ENCODE results near the gene CIITA.
A peak's percentile ranks its signal among the peaks of the same experiment; 100 is the strongest.

The CIITA gene

GRCh38 chr16:10850478-10850850 is 26.5 kb upstream of the CIITA start:
- no peak for DNase-seq

- DNase-seq: no peak
Measured at GRCh38 chr16:10851512-10851911, 25.5 kb upstream of the CIITA start.

GRCh38 chr16:10852286-10852685 is 24.7 kb upstream of the CIITA start:
- DNase-seq: no peak

GRCh38 chr16:10852948-10853347 is 24.1 kb upstream of the CIITA start:
- DNase-seq: no peak

GRCh38 chr16:10856042-10856441 is 21.0 kb upstream of the CIITA start:
- no peak for DNase-seq

GRCh38 chr16:10858203-10858602 is 18.8 kb upstream of the CIITA start:
- no peak for DNase-seq

GRCh38 chr16:10859020-10859419 is 18.0 kb upstream of the CIITA start:
- no peak for DNase-seq

- DNase-seq: no peak
Measured at GRCh38 chr16:10859658-10860057, 17.3 kb upstream of the CIITA start.

GRCh38 chr16:10862438-10862837 is 14.6 kb upstream of the CIITA start:
- peak in 1 of 2 donors; percentile 76 for DNase-seq

- no peak for DNase-seq
Measured at GRCh38 chr16:10865991-10866966, 10.7 kb upstream of the CIITA start.

GRCh38 chr16:10867199-10867598 is 9.8 kb upstream of the CIITA start:
- DNase-seq: no peak

- DNase-seq: no peak
Measured at GRCh38 chr16:10868104-10868595, 8.9 kb upstream of the CIITA start.

GRCh38 chr16:10868596-10869469 is 8.2 kb upstream of the CIITA start:
- peak in 1 of 2 donors; percentile 72 for DNase-seq

GRCh38 chr16:10870137-10870776 is 6.7 kb upstream of the CIITA start:
- no peak for DNase-seq

- DNase-seq: no peak
Measured at GRCh38 chr16:10870808-10871156, 6.2 kb upstream of the CIITA start.

GRCh38 chr16:10871157-10871991 is 5.6 kb upstream of the CIITA start:
- peak; percentile 40 to 71 for DNase-seq

GRCh38 chr16:10876315-10876714 is 687 bp upstream of the CIITA start:
- no peak for DNase-seq

- no peak for DNase-seq
Measured at GRCh38 chr16:10877472-10877946, 507 bp downstream of the CIITA start.

GRCh38 chr16:10878328-10878643 is 1.3 kb downstream of the CIITA start:
- no peak for DNase-seq

- DNase-seq: peak in 1 of 2 donors; percentile 51
Measured at GRCh38 chr16:10878644-10879501, 1.9 kb downstream of the CIITA start.

Measured in CD4-positive, alpha-beta T cell treated with Interleukin-4 for 1 hour (primary cell).